B cell (primary cell): ENCODE measurements around the gene ZBTB3.

Experiments
- CTCF ChIP-seq: fragments of 200-600 bp; IDR thresholded peaks from one replicate; pipeline ENCODE4 v1.8.0; 2022; ENCODE audit warnings: antibody characterized with exemption, mild to moderate bottlenecking
- EZH2 ChIP-seq: IDR thresholded peaks from 2 replicates; pipeline ENCODE4 v1.6.1; 2012; ENCODE audit warnings: borderline replicate concordance, low read depth, mild to moderate bottlenecking, moderate library complexity, low read length; ENCODE audit not compliant: insufficient read depth, poor library complexity, severe bottlenecking

- TF ChIP-seq CTCF (no peak), EZH2 (no peak)
These were observed 4.2 kb upstream of the ZBTB3 start for GRCh38 chr11:62757846-62758788.
